Adrenal gland (tissue), 12 donors: Measurements from ENCODE around the gene ATP8A2. TPM values are rescaled to one million over a fixed set of nuclear protein-coding genes. Genes with fewer than 3 reads are reported as not detected.
"Not testable (repeated sequence)": the region's sequence is repeated elsewhere in the genome, so short reads cannot be mapped to it uniquely, and the experiment has no call there.

ENCODE experiments used
- DNase-seq, 7 donors: peaks; one replicate each; pipeline ENCODE4 v3.0.0-alpha.2; 2019 to 2020
- H3K27ac ChIP-seq, 5 donors: fragments of 200-600 bp; sonication (generic) in 4 of 5; 1 replicate in 3 of 5; 2 replicates in 2 of 5; pipeline versions ENCODE4 v1.5.1 to v1.8.0; 2016 to 2020; ENCODE audit warnings: mild to moderate bottlenecking in 1 of 5
- H3K27me3 ChIP-seq: fragments of 200-600 bp; 2 replicates; pipeline ENCODE4 v1.8.0; 2021
- H3K36me3 ChIP-seq, 2 donors: fragments of 200-600 bp; replicated peaks in 1 of 2; 1 replicate in 1 of 2; 2 replicates in 1 of 2; pipeline versions ENCODE4 v1.5.1 to v1.8.0; 2018 to 2022
- H3K4me1 ChIP-seq, 2 donors: fragments of 200-600 bp; replicated peaks in 1 of 2; 1 replicate in 1 of 2; 2 replicates in 1 of 2; pipeline versions ENCODE4 v1.5.1 to v1.8.0; 2018 to 2021
- H3K4me3 ChIP-seq, 4 donors: fragments of 200-600 bp; sonication (generic) in 3 of 4; one replicate each; pipeline ENCODE4 v1.5.1; 2016 to 2018
- H3K9me3 ChIP-seq, 3 donors: fragments of 200-600 bp; sonication (generic) in 1 of 3; replicated peaks in 1 of 3; 1 replicate in 2 of 3; 2 replicates in 1 of 3; pipeline versions ENCODE4 v1.5.1 to v1.8.0; 2016 to 2021
- POLR2A ChIP-seq, 2 donors: fragments of 450-650 bp; IDR thresholded peaks; one replicate each; pipeline ENCODE4 v1.6.1; 2017; ENCODE audit warnings: antibody characterized with exemption in 2 of 2, mild to moderate bottlenecking in 2 of 2, moderate library complexity in 1 of 2
- WGBS, 4 donors: extraction: QIAGEN DNeasy Blood & Tissue Kit in 2 of 4; methylation state at CpG; one replicate each; pipeline versions ENCODE4 v1.1.5 to v1.1.7; 2013 to 2017; 5-methylcytosine and 5-hydroxymethylcytosine counted together
- intact Hi-C, 2 donors: fragments of 100-400 bp; cut with DNase I; formaldehyde crosslinking; loops; one replicate each; pipeline versions ENCODE4 v1.14.1 to v1.15.0; 2022 to 2023
- polyA plus RNA-seq, 3 donors: library from polyadenylated mRNA; stranded (reverse); fragments of 200-250 nt in 2 of 3; fragments of 350-450 nt in 1 of 3; fragmentation: Illumina TruSeq in 1 of 3; extraction: RNeasy Lipid Tissue Mini Kit (QIAGEN cat#74804) in 1 of 3; gene quantifications; one replicate each; pipeline ENCODE4 v1.2.3, GENCODE V29; 2013 to 2014
- total RNA-seq, 9 donors: library from RNA; depleted of rRNA in 4 of 9; stranded (reverse); fragments of >200 nt in 4 of 9; fragments of 120-200 nt in 1 of 9; fragmentation: NEBNext Ultra II Directional in 1 of 9; extraction: Animal tissue kit (Norgen Biotek cat#: 25700) in 1 of 9; gene quantifications; one replicate each; pipeline versions ENCODE4 v1.1.0 to v1.2.4, GENCODE V29; 2013 to 2023
- TF ChIP-seq, protein P1 (sequence below), 6 experiments: fragments of 450-650 bp in 4 of 6; fragments of 200-600 bp in 2 of 6; sonication (generic) in 1 of 6; IDR thresholded peaks; 1 replicate in 5 of 6; 2 replicates in 1 of 6; pipeline versions ENCODE4 v1.5.1 to v1.8.0; 2016 to 2021; ENCODE audit warnings: antibody characterized with exemption in 6 of 6, mild to moderate bottlenecking in 2 of 6, moderate library complexity in 1 of 6
- donor health status: healthy with polysubstance abuse.
- donor health status: Bipolar disorder and iron deficiency.
- donor health status: DM: yes; HTN: yes; CAD: no.
- donor health status: DM: no; HTN: no; CAD: no.
- donor health status: DM: no; HTN: no; CAD: no.
- donor health status: DM: yes; HTN: yes; CAD: no.

The ATP8A2 gene
- total and polyA plus RNA-seq, 12 donors, result 0.77 to 14.0 (median 4.3) TPM

DNA sequence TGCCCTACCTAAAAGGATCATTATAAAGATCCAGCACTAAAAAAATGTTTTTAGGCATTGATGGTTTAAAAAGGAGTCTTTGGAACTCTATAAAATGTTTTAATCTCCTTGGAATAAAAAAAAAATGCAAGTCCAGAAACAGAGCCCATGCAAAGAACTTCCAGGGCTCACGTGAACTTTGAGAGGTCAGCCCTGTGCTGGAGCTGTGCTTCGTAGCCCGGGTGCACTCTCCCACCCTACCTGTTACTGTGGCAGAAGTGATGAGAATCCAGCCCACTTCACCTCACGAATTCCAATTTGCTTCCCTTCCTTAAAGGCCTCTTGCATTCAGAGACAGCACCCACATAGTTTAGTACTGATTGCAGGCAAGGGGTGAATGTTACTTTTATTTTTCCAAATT is 412.3 kb downstream of the ATP8A2 start:
- WGBS, 4 donors, result 49 to 75% (median 57%) methylated on average over 4 of the region's 4 CpGs
- Histone ChIP-seq H3K4me3 (no peak overlapping the region), H3K4me1 (no peaks in the 10 kb centered on the region), H3K36me3 (no peaks in the 10 kb centered on the region), H3K27ac (no peak overlapping the region), H3K27me3 (no peaks in the 10 kb centered on the region), H3K9me3 (no peaks in the 10 kb centered on the region)
- TF ChIP-seq, protein P1, sequence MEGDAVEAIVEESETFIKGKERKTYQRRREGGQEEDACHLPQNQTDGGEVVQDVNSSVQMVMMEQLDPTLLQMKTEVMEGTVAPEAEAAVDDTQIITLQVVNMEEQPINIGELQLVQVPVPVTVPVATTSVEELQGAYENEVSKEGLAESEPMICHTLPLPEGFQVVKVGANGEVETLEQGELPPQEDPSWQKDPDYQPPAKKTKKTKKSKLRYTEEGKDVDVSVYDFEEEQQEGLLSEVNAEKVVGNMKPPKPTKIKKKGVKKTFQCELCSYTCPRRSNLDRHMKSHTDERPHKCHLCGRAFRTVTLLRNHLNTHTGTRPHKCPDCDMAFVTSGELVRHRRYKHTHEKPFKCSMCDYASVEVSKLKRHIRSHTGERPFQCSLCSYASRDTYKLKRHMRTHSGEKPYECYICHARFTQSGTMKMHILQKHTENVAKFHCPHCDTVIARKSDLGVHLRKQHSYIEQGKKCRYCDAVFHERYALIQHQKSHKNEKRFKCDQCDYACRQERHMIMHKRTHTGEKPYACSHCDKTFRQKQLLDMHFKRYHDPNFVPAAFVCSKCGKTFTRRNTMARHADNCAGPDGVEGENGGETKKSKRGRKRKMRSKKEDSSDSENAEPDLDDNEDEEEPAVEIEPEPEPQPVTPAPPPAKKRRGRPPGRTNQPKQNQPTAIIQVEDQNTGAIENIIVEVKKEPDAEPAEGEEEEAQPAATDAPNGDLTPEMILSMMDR (IDR thresholded peaks at IDR 0.05), result no peak
- no peak for TF ChIP-seq POLR2A (IDR thresholded peaks at IDR 0.05)
- intact Hi-C loops, result no loop called here
- DNase-seq, result no peak

DNA sequence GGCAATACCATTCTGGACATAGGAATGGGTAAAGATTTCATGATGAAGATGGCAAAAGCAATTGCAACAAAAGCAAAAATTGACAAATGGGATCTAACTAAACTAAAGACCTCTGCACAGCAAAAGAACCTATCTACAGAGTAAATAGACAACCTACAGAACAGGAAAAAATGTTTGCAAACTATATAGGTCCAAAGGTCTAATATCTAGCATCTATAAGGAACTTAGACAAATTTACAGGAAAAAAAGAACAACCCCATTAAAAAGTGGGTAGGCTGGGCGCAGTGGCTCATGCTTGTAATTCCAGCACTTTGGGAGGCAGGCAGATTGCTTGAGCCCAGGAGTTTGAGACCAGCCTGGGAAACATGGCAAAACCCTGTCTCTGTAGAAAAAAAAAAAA is 418.4 kb downstream of the ATP8A2 start:
- H3K27me3 ChIP-seq, H3K4me1 ChIP-seq, DNase-seq, H3K27ac ChIP-seq, H3K36me3 ChIP-seq, H3K4me3 ChIP-seq, H3K9me3 ChIP-seq, intact Hi-C loops: not testable (repeated sequence)
- 92 to 100% (median 96%) methylated on average over 1 of the region's 1 CpG for WGBS, 4 donors

DNA sequence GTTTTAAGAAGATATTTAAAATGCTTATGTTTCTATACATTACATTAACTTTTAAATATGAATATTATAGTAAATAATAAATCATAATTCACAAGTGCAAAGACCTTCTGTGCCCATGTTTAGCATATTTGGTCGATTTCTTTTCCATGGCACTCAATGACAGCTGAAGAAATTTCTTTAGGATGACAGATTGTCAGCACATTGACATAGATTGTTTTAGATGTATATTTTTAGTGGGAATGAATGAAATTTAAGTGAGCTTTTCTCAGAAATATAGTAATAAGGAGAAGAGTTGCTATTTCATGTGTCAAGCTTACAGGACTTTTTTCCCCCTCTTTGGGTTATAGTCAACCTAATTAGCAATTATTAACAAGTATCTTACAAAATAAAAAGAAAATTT is 423.5 kb downstream of the ATP8A2 start:
- Histone ChIP-seq H3K9me3 (no peaks in the 10 kb centered on the region), H3K27me3 (no peaks in the 10 kb centered on the region), H3K4me3 (no peak overlapping the region), H3K4me1 (no peaks in the 10 kb centered on the region), H3K36me3 (no peaks in the 10 kb centered on the region), H3K27ac (no peak overlapping the region)
- intact Hi-C loops, result no loop called here
- TF ChIP-seq, protein P1 (IDR thresholded peaks at IDR 0.05), result no peak
- no peak for TF ChIP-seq POLR2A (IDR thresholded peaks at IDR 0.05)
- DNase-seq, result no peak
- 79 to 94% (median 90%) methylated on average over 1 of the region's 1 CpG for WGBS, 4 donors

DNA sequence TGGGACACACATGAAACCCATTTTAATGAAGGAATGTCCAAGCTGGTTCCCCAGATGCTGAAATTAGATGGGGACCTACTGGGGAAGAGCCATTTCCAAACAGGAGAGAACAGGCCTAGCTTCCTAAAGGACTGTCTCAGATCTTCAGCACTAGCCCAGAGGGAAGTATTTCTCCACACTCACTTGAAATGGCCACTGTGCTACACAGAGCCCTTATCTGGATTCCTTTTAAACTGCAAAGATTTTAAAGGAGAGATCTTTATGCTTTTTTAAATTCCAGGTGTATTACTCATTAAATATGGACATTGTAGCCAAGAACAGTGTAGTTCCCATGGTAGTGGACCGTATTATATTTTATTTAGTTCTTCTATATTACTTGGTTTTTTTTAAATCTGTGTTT is 424.7 kb downstream of the ATP8A2 start:
- Histone ChIP-seq H3K27ac (no peak overlapping the region), H3K4me3 (no peak overlapping the region), H3K4me1 (no peaks in the 10 kb centered on the region), H3K27me3 (no peaks in the 10 kb centered on the region), H3K9me3 (no peaks in the 10 kb centered on the region), H3K36me3 (no peaks in the 10 kb centered on the region)
- DNase-seq, result no peak
- intact Hi-C loops, result no loop called here
- TF ChIP-seq POLR2A (IDR thresholded peaks at IDR 0.05), result no peak
- 85 to 99% (median 88%) methylated on average over 1 of the region's 1 CpG for WGBS, 4 donors

DNA sequence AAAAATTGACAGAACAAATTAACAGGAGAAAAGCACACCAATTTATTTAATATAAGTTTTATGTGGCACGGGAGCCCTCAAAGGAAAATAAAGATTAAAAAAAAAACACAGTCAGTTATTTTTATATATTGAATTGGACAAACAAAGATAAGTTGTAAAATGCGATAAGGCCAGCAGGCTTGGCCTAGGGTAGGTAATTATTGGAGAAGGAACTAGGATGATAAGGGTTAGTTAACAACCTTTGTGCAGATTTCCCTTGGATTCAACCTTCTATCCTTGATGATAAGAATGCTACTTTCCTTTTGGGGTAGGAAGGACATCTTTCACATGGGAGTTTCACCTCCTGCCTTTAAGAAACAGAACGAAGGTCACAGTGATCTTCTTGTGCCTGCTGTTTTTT is 427.2 kb downstream of the ATP8A2 start:
- Histone ChIP-seq H3K27ac (no peak overlapping the region), H3K4me3 (no peak overlapping the region), H3K4me1 (no peaks in the 10 kb centered on the region), H3K36me3 (no peaks in the 10 kb centered on the region), H3K9me3 (no peaks in the 10 kb centered on the region), H3K27me3 (no peaks in the 10 kb centered on the region)
- intact Hi-C loops, result no loop called here
- WGBS, 4 donors, result 63 to 84% (median 77%) methylated on average over 3 of the region's 3 CpGs
- DNase-seq, result no peak
- TF ChIP-seq, protein P1 (IDR thresholded peaks at IDR 0.05), result no peak
- no peak for TF ChIP-seq POLR2A (IDR thresholded peaks at IDR 0.05)
